GM11168 (cell line): ENCODE results near the gene REV1.

ENCODE experiments used
- in situ Hi-C: fragments of 300-500 bp; cut with MboI; formaldehyde crosslinking; loops from one replicate; pipeline ENCODE4 v1.12.0; 2022; ENCODE audit warnings: low sequenced_read_pairs; ENCODE audit not compliant: unreplicated experiment

REV1 gene

DNA sequence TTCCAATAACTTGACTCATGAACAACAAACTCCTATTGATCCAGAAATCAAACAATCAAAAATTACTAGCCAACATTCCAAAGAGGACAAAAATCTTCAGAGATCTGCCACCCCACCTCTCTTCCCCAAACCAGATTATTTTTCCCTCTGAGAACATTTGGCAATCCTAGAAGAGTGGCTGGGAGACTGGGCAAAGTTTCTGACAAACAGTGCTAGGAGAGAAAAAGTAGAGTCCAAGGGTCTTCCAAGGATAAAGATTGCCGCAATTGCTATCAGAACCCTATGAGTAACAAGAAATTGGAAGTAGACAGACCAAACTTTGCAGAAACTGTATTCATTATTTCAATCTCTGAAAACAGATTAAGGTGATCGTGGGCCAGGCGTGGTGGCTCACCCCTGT, 22.4 kb downstream of the REV1 start:
- in situ Hi-C loops: no loop called here

DNA sequence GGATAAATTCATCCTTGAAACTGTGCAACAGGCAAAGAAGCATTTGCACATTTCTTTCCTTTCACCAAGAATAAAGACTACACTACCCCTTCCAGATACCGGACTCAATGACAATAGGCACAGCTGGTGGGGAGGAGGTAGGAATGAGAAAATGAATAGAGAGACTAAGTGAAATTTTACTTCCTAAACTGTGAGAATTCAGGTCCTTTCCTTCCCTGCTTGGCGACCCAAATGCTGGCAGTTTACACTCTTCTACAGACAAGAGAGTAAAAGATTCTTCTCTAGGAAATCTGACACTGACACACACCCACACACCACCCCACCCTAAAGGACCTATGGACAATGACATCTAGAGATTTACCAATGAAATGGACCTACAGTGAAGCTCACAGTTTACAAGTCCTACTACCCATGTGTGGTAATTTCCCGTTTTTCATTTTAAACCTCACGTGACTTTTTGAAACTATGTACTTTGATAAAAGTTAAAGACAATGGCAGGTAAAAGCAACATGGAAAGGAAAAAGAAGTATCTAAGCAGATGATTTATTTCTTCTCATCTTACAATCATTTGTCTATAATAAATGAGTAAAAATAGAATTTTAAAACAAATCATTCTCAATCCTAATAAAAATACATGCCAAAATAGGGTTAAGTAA, 27.9 kb downstream of the REV1 start:
- in situ Hi-C loops: no loop called here

DNA sequence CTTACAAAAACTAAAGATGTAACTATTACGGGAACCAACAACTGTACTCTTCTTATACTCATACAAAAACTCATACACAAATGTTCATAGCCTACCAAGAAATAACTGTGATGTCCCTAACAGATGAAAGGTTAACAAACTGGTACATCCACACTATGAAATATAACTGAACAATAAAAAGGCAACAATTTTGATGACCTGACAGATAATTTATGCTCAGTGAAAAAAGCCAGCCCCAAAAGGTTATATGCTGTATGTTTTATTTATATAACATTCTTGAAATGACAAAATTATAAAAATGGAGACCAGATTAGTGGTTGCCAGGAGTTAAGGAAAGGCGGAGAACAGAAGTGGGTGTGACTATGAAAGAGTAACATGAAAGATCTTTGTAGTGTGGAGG, 31.3 kb downstream of the REV1 start:
- in situ Hi-C loops: no loop called here

DNA sequence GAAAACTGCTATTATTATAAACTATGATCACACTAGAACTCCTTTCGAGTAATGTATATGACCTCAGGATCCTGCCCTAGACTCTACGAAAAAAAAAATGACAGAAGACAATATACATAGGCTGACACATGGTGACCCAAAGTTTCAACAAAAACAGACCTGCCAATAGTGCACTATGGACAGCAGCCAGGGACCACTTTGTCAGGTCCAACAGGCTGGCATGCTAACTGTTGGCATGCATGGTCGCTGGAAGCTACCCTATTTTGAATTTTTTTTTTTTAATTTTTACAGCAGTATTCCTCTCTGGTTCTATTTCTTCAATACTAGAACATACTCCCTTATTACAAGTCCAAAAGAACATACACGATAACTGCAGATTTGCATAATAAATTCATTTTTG, 38.1 kb downstream of the REV1 start:
- in situ Hi-C loops: no loop called here

DNA sequence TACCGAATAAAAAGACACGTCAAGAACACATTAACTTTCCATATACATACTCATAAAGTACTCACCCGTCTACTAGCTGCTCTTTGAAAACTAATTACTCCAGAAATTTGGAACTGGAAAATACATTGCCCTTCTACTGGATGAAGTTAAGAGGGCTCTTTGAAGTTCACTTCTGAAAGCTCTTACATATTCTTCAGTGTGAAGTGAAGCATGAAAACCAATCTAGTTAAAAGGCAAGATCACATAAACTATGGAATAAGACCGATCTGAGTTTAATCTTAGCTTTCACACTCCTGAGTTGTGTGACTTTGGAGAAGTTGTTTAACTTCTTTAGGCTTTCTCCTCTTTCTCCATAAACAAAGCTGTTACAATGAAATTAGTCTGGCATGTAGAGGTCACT, 38.5 kb downstream of the REV1 start:
- in situ Hi-C loops: no loop called here

DNA sequence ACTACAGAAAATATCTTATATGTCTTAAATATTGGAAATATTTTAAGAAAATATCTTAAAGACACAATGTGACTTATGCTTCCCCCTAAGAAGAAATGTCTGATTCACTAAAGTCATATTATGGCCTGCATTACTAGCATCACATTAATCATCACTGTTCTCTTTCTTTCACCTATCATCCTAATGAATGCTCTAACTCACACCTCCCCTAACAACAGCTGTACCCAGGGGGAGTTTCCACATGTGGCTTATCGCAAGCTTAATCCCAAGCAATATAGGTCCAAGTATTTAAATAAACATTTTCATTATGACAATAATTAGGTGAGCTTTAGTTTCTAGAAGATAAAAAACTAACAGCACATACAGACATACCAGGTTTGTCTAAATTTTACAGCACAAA, 39.6 kb downstream of the REV1 start:
- in situ Hi-C loops: no loop called here

DNA sequence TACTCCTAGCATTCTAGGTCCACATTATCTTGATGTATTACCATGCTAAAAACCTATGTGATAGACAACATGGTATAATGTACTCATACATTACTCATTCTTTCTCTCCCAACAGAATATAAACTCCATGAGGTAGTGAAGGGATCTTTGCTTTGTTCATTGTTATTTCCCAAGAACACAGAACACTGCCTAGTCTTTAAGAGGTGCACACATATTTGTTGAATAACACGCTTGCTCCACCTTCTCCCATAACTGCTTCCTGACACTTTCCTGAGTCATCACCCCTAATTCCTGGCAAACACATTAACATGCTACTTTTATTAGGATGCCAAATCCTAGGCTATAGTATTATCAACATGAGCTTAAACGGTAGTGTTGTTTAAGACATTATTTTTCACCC, 41.3 kb downstream of the REV1 start:
- in situ Hi-C loops: no loop called here

DNA sequence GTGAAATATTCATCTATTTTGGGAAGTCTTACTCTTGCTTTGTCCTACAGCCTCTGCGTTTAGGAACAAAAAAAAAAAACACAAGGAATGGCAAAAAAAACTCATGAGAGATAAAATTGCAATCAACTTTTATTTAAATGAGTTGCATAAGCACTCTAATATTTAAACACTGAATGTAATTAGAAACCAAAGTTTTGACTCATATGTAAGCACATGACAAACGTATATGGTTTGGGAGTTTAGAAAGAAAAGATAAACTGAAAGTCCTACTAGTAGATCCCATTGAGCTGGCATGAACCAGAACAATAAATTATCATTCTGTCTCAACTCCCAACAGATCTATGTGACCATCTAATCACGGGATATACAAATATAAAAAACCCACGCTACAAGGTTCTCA, 44.8 kb downstream of the REV1 start:
- in situ Hi-C loops: no loop called here

DNA sequence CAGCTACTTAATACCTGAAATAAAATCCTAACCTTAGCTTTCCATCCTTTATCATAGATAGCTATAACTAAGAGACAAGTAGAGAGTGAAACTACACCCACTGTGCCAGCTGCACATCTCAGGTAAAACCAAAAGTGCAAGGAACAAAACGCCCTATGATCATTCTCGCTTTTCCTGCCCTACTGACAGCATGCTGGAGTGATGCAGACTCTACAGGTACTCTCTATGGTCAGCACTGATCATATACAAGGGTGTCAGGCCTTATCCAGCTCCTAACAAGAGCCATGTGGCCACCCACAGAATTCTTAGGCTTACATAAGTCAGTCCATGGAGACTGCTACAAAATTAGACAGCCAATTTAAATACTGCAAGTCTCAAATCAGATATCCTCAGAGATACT, 45.6 kb downstream of the REV1 start:
- in situ Hi-C loops: no loop called here

DNA sequence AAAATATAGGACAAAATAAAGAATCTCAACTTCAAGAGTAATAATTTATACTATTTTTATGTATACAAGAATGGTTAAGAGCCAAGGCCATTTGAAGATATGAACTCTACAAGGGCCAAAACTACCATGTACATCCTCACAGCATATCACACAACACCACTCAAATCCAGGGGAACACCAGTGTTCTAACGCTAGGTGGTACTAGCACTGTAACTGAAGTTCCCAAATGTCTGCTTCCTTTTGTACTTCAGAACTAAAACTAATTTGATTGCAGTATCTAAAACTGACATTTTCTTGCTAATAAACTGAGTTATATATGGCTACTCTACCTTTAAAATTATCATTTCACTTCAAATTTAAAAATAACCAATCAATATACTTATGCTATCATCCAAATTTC, 47.0 kb downstream of the REV1 start:
- in situ Hi-C loops: no loop called here

DNA sequence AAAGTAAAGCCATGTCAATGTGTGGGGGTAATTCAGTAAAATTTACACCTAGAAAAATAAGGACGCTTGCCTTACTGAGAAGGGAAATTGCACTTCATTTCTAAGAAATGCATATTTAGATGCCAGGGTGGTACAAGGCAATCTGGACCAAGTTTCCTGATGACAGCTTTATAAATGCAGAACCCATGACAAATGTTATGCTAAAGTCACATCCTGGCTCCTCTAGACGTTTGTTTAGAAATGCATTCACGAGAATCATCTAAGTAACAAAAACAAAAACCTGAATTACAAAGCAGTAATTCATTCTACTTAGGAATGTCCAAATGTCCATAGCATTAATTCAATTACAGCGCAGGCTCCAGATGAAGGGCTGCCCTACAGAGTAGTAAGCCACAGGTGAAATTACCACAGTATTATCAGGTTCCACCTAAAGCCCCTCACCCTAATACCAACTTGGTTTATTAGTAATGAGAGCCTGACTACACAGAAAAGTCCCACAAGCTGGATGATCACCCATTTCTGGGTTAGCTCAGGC, 49.8 kb downstream of the REV1 start:
- in situ Hi-C loops: no loop called here

DNA sequence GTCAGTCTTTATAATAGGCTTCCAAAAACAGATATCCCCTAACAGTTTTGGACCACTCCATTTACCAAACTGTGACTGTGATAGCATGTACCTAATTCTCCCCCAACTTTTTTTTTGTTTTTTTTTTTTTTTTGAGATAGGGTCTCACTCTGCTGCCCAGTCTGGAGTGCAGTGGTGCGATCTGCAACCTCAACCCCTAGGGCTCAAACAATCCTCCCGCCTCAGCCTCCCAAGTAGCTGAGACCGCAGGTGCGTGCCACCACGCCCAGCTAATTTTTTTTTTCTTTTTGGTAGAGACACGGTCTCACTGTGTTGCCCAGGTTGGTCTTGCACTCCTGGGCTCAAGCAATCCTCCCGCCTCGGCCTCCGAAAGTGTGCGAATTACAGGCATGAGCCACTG, 52.9 kb downstream of the REV1 start:
- in situ Hi-C loops: no loop called here

DNA sequence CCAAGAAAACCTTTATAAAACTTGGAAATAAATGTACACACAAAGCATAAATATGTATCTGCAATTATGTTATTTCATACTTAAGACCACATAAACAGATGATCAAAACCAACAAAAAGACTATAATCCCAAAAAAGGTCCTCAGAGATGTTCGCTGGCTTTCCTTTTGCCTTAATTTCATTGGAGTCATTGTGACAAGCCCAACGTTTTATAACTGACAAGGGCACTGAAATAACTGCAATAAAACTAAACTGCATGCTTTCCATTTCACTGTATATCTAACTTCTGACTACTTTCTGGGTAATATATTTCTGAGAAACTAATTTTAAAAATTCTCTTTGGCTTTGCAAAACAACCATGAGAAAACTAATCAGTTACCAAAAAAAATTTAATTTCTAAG, 56.5 kb downstream of the REV1 start:
- in situ Hi-C loops: no loop called here

DNA sequence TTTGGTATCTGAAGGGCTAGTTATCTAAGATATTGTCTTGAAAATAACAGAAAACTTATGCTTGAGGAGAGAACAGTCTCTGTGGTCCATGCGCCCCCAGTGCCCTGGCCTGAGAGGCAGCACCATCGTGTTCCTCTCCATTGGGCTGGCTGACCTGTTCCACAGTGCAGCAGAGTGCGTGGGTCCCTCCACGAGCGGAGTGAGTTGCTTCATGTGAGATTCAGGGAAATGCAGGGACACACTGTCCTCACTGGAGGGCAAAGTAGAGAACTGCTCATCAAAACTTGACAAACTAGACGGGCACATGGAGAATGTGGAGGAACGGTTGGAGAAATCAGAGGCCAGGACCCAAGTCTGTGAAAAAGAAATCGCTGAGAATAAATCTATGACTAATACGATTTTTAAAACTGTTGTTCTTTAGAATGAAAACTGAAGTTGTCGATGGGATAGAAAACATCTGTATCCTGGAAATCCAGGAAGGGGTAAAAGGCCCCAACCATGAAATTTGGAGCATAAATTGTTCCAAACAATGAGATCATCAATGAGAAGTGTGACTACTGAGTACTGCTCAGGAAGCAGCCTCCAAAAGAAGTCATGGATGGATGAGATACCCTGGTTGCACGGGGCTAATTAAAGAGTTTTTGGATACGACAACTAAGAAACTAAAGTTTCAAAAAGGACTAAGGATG, 58.1 kb downstream of the REV1 start:
- in situ Hi-C loops: no loop called here

DNA sequence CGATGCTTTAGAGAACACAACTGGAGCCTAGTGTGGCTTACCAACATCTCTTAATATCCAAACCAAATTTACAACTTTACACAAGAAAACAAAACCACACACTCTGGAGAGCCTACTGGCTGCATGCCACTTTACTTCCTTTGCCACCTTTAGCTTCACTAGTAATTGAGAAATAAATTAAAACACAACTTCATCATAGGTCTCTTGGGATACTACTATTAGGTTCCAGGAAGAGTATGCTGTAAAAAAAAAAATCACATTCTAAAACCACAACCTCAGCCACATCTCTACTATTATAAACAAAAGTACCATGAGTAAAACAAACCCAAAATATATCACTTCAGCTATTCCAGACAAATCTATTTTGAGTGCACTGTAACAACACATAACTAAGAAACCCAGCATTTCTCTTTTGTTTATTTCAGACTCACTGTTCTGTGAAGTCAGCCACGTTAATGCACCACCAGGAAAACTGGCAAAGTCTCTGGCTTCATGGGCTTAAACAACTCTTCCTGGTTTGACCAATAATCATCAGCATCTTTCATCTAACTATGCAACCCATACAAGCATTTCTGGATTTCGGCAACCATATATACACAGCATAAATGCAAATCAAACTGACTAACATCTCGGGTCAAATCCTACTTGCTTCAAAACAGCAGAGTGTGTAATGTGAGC, 59.1 kb downstream of the REV1 start:
- in situ Hi-C loops: no loop called here

DNA sequence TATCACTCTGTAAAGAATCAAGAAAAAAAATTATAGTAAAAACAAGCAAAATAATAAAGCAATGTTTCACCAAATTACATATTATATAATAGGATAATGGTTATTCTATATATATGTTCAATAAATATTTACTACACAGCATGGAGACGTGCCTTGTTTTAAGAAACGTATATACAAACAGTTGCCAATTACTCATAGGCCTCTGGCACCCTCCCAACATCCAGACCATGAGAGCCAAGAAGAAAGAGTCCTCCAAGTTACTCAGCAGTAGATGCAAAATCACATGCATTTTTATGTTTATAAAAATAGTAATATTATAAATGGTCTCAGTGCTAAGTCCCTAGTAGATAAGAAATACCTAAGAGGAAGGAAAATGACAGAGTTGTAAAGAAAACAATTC, 64.8 kb downstream of the REV1 start:
- in situ Hi-C loops: no loop called here

DNA sequence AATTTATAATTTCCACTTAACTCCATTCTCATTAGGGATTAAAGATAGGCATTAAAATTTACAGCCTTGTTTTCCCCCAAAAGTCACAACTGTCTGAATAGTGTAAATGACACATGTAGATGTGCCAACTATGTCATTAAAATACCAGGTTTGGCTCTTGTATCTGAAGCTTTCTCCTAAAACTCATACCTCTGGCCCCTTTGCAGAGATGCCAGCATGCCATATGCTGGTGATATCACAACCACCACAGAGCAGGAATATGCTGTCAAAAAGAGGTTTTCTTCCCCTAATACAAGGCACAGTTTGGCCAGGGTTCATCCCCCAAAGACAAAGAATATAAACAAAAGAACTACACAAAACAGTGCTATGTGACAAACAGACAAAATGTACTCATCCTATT, 65.4 kb downstream of the REV1 start:
- in situ Hi-C loops: no loop called here

DNA sequence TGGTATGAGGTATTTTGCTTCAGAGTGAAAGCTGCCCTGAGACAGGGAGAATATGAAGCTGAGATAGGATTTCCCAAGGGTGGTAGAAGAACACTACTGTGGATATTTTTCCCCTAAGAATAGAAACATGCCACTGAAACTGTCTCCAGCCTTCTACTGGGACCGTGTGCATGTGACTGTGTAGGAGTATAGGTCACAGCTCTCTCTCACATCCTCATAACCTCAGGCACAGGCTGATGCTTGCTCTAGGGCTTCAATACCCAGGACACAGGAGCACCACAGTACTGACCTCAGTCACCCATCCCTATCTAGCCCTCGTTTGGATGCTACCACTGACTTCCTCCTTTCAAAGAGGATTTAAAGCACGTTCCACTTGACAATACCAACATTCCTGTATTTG, 67.2 kb downstream of the REV1 start:
- in situ Hi-C loops: no loop called here

DNA sequence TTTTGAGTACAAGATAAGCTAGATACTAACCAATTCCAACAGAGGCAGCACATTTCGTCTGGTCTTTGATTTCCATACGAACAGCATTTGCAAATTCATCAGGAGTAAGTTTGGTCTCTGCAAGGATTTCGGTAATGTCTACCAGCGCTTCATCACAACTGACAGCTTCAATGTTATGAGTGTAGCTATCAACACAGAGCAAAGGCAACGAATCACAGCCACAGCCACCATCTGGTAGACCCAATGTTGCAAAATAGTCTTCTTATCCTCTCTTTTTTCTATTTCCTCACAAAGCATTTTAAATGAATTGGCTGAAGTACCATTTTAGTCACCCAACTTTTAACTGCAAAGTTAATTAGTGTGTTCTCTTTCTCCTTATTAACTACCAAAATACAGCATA, 68.3 kb downstream of the REV1 start:
- in situ Hi-C loops: no loop called here

DNA sequence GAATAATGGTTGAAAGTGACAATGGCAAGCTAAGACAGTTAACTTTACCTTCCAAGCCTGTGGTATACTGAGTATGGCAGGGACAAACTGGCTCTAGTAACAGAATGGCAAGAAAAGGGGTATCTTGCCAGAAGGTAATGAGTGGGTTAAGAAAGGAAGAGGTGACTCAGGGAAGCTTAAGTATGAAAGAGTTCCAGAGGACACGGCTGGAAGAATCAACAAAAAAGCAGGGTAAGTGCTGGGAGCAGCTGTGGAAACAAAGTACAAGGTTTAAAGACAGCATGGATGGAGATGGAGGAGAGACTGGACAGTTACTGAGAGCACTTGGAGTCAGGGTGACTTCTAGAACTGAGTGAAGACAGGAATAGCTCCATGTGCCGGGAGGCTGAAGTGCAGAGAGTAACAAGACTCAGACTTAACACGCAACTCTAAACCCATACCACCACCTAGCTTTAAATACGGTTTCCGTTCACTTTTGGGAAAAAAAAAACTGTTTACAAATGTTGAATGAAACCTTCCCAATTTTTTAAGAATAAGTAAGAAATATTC, 69.0 kb downstream of the REV1 start:
- in situ Hi-C loops: no loop called here

DNA sequence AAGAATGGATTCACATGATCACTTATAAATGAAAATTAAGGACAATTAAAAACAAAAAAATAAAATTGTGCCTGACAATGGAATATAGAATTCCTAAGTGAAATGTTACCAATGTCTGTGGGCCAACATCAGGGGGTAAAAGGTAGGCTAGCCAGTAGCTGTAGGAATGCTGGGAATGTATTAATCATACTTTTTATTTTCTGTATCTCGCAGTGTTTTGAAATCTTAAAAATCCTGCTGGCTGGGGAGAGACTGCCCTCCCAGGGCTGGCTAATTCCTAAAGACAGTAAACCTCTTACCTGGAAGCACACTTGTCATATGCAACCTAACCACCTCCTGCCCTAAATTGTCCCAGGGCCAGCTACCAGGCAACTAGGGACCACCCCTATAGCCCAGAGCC, 69.8 kb downstream of the REV1 start:
- in situ Hi-C loops: no loop called here
